Colon (tissue), 2 donors: Measurements from ENCODE around the gene HRG.

Experiments
- FAIRE-seq: peaks from 2 replicates; lab custom pipeline; 2012; peaks lifted over from hg19 to GRCh38; lab: Jason Lieb, UNC
- donor health status: control.
- donor health status: control.

HRG gene

GRCh38 chr3:186638259-186638658, 27.6 kb upstream of the HRG start:
- FAIRE-seq, result no peak

- FAIRE-seq, result no peak
These were observed 25.9 kb upstream of the HRG start, which contains the start of gene FETUB for GRCh38 chr3:186639778-186640472. Gene FETUB, plus strand, starts transcription at chr3:186640399. Its CDS starts 62 bp downstream, at chr3:186640461.

- FAIRE-seq, result no peak
These were observed 25.4 kb upstream of the HRG start for GRCh38 chr3:186640473-186640818.

DNA sequence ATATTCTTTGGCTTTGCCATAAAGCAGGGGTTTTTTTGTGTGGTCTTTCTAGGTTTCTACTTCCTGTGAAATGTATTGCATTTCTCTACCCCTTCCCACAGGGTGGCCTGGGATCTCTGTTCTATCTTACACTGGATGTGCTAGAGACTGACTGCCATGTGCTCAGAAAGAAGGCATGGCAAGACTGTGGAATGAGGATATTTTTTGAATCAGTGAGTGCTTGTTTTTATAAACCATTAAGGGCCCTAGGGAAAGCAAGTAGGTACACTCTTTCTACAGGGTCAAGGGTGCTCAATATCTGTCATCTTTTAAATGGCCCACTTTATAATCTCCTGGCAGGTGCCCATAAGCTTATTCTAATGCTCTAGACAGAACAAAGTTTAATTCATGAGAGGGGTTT, 24.9 kb upstream of the HRG start:
- no peak for FAIRE-seq

GRCh38 chr3:186642014-186642413, 23.8 kb upstream of the HRG start:
- FAIRE-seq, result no peak

DNA sequence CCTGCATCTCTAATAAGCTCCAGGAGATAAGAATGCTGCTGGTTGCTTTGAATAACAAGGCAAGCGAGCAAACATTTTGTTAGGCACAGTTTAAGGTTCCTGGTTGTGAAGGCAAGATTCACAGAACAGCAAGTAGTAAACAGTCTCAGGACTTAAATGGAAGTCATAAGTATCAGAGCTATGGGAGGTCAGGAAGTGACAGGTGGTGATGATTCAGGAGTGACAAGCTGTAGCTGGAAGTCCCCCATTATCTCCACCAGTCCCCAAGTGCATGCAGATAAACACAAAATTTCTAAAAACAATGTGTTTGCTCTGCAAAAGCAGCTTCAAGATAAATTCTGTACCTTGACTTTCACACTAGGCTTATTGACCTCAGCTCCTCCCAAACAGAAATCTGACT, 22.3 kb upstream of the HRG start:
- FAIRE-seq, result no peak

DNA sequence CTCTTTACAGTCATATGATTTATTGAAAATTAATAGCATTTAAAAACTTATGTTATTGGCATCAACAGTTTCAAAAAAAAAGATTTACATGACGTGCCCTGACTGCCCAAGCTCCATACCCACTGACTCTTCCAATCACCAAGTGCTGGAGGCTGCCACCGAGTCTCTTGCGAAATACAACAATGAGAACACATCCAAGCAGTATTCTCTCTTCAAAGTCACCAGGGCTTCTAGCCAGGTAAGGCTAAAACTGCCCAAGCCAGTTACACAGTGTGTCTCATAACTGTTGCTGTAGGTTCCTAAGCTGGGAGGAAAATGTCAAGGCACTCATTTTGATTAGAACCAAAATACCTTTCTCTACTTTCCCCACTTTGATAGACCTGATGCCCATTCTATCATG, 21.1 kb upstream of the HRG start:
- no peak for FAIRE-seq

- no peak for FAIRE-seq
These were observed 19.7 kb upstream of the HRG start for GRCh38 chr3:186646106-186646505.

DNA sequence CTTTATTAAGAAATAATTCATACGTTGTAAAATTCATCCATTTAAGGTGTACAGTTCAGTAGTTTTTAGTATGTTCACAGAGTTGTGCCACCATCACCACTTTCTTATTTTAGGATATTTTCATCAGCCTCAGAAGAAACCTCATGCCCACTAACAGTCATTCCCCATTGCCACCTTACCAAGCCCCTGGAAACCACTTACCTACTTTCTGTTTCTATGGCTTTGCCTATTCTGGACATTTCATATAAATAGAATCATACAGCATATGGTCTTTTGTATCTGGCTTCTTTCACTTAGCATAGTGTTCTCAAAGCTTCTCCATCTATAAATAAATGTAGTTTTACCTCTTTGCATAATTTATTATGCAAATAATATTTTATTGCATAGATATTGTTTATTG, 19.0 kb upstream of the HRG start:
- no peak for FAIRE-seq

DNA sequence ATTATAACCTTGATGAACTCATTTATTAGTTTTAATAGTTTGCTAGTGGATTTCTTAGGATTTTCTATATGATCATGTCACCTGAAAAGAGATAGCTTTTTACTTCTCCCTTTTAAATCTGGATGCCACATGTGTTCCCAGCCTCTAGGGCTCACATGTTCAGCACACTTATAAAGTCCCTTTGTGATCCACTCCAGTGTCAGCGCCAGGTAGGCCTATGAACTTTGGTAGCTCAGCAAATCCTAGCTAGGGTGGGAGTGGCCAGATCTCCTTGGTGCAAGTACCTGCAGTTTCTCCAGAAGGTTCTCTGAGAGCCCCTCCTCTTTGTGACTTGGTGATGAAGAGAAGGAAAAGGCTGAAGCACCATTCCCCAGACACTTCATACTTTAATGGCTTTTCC, 17.0 kb upstream of the HRG start:
- FAIRE-seq, result no peak

- no peak for FAIRE-seq
These were observed 14.1 kb upstream of the HRG start for GRCh38 chr3:186651678-186652215.

GRCh38 chr3:186653080-186653707, 12.6 kb upstream of the HRG start:
- FAIRE-seq, result no peak

- FAIRE-seq, result no peak
These were observed 11.8 kb upstream of the HRG start for GRCh38 chr3:186653984-186654383.

- no peak for FAIRE-seq
These were observed 2.3 kb upstream of the HRG start for GRCh38 chr3:186663361-186664118.

GRCh38 chr3:186664119-186664495, 1.7 kb upstream of the HRG start:
- FAIRE-seq, result no peak

GRCh38 chr3:186664506-186664905, 1.3 kb upstream of the HRG start:
- no peak for FAIRE-seq

DNA sequence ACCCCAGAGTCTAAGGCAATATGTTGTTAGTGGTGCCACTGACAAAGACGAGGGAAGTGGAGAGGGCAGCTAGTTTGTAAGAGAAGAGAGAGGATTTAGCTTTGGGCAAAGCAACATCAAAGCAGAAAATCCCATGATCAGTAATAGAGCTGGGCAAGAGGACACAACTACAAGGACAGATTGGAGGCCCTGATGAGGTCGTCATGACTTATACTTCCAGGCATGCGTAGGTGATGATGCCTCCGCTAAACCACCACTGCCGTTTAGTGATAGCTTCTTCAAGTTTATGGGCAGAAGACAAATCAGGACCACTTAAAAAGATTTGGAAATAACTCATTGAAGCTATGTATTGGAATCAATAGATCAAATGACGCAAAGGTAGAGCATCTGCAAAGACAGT, 2.6 kb downstream of the HRG start:
- no peak for FAIRE-seq

DNA sequence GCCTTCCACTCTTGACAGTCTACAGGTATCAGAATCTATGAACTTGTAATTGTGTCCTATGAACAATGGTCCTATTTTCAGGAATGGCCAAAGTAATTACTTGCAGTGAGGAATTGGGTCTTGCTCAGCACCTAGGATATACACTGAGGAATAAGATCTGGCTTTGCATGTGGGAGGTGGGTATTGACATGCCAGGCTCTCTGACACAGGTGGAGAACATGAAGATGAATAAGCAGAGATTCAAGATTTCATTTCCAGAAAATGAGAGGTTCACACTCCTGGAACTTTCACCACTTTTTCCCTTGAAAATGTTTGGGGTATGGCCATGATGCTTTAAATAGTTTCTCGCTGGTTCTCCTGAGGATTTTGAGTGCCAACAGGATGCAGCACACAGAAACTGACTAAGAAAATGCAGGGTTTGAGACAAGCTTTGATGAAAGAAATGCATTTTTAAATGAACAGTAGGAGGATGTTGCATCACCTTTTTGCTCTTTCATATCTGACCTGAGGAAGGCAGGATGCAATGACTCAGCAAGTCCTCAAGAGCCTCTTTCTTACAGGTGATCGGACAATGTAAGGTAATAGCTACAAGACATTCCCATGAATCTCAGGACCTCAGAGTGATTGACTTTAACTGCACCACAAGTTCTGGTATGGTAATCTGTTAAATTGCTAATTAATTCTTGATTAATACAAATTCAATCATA, 3.7 kb downstream of the HRG start:
- FAIRE-seq, result no peak

GRCh38 chr3:186670155-186670554, 4.3 kb downstream of the HRG start:
- no peak for FAIRE-seq

DNA sequence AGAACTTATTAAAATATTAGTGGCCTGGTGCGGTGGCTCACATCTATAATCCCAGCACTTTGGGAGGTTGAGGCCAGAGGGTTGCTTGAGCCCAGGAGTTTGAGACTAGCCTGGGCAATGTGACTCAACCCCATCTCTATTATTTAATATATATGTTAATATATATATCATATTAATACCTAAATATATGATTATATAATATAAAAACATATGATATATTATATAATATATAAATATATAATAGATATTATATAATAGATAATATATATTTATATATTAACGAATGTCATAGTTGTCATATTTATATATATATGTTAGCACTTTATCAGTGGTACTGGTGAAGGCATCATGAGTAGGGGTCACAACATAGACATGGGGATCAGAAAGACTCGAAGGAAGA, 5.2 kb downstream of the HRG start:
- FAIRE-seq, result no peak

GRCh38 chr3:186678604-186679003, 12.8 kb downstream of the HRG start:
- no peak for FAIRE-seq

DNA sequence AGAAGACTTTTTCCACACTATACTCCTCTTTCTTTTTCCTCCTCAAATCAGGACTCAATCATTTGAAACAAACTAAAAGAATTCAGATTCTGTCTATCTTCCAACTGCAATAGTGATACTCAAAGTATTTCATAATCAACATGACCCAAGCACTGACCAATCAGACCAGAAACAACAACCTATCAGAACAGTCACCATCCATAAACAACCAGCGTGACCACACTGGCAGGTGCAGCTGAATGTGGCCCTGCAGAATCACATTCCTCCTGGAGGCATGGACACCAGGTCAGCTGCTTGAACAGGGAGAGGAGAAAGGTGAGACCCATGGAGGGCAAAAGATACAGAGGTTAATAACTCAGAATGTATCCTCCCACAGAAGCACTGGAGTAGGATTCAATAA, 13.3 kb downstream of the HRG start:
- FAIRE-seq, result no peak

DNA sequence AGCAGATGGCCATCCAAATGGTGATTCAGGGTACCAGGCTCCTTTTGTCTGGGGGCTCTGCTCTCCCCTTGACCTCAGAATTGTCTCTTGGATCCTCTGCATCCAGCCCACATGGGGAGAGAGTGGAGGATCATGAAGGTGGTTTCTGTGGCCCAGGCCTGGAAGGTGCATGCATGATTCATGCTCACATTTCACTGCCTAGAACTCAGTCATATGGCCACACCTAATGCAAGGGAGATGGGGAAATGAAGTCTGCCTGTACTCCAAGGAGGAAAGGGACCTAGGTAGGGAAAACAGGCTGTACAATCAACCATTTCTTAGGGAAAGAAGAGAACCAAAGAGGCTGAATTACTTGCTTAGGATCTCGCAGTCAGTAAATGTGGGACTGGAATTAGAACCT, 15.1 kb downstream of the HRG start:
- no peak for FAIRE-seq
